NCI-H748 (cell line): ENCODE measurements around the gene GLRA3.
A peak's percentile ranks its signal among the peaks of the same experiment; 100 is the strongest.
"Not testable (repeated sequence)": the region's sequence is repeated elsewhere in the genome, so short reads cannot be mapped to it uniquely, and the experiment has no call there.

Source experiments
- DNase-seq: peaks from one replicate; lab custom pipeline; 2025; ENCODE audit not compliant: unreplicated experiment; lab: John Stamatoyannopoulos, UW

The GLRA3 gene

DNA sequence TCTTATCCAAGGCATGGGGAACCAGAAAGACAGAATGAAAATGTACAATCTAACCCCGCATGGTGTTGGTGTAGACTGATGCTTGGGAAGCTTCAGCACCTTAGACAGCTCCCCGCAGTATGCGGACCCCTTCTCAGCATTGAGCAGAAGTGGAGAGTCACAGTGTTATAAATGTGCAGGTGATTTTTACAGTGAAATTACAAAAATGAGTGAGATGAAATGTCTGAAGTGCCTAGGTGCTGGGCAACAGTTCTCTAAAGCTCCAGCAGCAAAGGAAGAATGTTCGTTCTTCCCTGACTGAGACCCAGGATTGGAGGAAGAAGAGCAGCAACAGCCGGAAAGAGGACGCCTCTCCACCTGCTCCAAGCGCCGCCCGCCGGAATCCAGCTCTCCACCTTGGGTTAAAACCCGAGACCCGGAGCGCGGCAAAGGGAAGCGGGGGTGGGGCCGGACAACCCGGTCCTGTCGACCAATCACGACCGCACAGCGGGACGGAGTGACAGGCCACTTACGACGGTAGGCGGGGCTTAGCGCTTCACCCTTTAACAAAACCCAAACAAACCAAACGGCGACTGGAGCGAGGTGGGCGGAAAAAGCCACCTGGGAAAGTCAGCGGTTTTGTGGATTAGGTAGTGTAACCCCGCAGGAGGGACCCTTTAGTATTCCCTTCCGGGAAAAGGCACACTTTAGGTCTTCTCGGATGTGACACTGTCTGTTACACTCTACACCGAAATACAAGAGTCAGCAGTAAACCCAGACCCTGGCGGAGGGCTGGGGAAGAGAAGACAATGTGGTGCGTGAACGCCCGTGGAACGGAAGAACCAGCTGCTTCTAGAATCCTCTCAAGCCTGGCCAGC, at the start of gene GLRA3:
Gene GLRA3, minus strand, starts transcription at position 403 of the 857 bp plus-strand sequence. CDS start 436 bp downstream, outside the sequence.
- DNase-seq, result peak; percentile 98

GRCh38 chr4:174874898-174875297, 45.9 kb upstream of the GLRA3 start:
- no peak for DNase-seq

DNA sequence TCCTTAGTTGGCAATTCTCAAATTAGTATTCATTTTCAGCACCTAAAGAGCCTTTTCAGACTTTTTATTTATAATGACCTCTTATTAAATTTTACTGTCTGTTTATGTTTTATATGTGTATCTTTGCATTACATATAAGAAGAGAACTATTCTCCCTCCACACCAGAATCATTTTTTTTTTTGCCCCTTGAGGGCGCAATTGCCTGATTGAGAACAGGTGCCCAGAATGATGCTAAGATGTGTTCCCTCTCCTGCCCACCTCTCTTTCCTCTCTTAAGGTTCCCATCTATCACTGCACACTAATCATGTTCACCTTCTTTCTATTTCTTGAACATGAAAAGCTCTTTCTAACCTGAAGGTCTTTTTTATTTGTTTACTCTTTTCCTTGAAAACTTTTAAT, 44.9 kb upstream of the GLRA3 start:
- DNase-seq, result peak; percentile 68

- DNase-seq, result not testable (repeated sequence)
Measured at GRCh38 chr4:174873146-174873545, 44.1 kb upstream of the GLRA3 start.

DNA sequence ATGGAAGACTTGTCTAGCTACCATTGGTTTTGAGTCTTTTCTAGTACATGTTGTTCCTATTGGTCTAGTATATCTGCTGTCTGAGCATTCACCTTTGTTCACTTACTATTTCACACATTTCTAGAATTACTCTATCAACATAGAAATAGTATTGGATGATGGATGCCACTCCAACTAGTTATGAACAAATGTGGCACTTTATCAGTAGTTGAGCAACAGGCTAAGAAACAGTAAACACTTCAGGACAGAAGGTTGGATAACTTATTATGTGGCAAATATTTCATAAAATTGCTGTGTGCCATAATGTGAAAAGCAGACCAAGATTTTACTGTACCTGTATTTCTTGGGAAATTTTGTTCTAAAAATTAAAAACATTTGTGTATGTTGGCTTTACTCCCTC, 42.4 kb upstream of the GLRA3 start:
- DNase-seq, result no peak

DNA sequence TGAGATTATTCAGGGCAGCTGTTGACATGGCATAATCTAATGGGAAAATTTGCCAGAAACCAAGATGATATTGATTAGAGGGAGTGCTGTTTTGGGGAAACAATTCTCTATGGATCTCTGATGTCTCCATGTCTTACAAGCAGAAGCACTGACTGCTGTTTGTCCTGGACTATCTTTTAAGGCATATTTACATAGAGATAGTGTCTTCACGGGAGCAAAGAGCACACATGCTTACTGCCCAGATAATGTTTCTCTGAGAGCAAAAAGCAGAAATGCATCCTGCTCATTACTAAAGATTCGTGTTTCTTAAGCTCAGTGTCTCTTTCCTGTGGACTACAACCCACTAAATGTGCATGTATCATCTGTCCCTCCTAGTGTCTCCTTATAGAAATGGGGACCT, 41.3 kb upstream of the GLRA3 start:
- DNase-seq, result no peak

GRCh38 chr4:174869339-174869738, 40.3 kb upstream of the GLRA3 start:
- no peak for DNase-seq

DNA sequence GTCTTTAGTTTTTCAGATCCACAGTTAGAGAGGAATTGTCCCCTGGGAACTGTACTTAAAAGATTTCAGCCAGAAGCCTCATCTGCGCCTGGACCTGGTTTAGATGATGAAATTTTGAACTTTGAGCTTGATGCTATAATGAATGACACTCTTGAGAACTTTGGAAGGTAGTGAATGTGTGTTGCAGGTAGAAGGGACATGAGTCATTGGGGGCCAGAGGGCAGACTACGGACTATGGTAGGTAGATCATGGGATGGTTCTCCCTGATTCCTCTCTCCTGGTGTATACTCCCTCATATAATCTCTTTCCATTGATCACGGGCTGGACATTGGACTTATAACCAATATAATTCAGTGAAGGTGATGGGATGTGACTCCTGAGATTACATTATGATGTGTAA, 38.9 kb upstream of the GLRA3 start:
- DNase-seq, result no peak

- DNase-seq, result no peak
Measured at GRCh38 chr4:174865418-174865985, 36.5 kb upstream of the GLRA3 start.

DNA sequence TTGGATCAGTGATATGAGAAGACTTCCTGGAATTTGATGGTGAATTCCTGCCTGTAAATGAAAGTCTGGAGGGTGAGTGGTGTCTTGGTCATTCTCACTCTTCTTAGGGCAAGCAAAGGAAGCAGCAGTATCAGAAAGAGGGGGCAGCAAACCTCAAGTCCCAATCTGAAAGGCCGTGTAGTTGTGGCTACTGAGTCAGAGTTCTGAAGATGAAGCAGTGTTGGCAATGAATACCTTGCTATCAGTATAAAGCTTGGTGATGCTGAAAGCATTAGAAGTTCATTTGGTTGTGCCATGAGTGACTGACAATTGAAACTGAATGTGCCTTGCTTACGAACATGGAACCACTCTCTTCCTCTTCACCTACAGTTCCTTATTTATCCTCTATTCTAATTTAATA, 35.0 kb upstream of the GLRA3 start:
- no peak for DNase-seq

DNA sequence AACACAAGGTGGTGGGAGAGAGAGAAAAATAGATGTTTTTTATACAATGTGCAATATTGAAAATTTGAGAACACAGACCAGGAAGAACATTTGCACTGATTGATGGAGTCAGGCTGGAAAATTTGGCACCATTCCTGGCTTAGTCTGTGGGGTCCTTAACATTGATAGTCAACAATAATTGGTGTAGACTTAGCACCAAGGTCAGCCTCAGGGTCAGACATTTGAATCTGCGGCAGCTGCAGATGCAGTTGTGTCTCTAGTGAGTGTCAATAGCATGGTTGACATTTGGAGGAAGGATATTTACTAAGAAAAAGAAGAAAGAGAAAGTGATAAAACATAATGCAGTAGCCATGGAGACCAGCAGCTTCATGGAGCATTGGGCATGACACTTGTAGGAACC, 31.5 kb upstream of the GLRA3 start:
- DNase-seq, result peak; percentile 92

DNA sequence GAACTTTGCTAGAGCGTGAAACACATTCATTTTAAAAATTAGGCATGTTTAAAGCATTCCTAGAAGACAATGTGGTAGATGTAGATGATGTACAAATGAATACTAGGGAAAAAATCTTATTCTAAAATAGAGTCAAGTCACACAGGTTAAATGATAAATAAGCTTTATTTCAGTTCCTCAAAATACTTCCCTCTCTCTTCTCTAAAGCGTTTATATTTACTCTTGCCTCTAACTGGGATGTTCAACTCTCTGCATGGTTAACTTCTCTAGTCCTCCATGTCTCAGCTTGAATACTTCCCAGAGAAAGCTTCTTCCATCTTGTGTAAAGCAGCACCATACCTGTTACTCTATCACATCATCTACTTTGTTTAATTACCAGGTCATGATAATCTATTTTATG, 30.9 kb upstream of the GLRA3 start:
- DNase-seq, result no peak

DNA sequence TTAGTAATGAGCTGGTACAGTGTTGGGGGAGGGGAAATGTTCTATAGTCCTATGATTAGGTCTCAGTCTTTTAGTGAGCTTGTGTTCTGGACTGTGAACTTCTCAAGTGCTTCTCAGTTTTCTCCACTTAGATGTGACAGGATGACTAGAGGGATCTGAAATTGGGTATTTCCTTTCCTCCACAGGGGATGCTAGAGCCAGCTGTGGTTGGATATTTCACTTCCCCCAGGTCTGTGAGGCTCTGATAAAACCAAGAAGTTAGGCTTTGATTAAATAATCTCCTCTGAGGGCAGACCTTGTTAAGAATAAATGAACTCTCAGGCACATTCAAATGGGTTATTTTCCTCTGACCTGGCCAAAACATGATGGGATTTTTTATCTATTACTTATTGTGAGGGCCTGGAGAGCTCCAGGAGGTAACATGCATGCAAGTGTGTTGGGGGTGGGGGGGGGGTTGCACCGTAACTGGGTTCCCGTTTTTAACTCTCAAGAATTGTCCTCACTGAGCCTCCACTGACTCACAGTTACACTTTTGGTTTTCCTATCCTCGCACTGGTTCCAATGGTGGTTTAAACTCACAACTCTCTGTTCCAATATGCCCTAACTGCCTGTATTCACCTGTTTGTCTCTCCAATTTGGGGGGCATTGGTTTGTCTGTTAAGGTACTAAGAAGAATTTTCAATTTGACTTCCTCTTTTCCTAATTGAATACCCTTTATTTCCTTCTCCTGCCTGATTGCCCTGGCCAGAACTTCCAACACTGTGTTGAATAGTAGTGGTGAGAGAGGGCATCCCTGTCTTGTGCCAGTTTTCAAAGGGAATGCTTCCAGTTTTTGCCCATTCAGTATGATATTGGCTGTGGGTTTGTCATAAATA, 28.1 kb upstream of the GLRA3 start:
- peak; percentile 18 for DNase-seq

- DNase-seq, result no peak
Measured at GRCh38 chr4:174855050-174855449, 26.0 kb upstream of the GLRA3 start.

DNA sequence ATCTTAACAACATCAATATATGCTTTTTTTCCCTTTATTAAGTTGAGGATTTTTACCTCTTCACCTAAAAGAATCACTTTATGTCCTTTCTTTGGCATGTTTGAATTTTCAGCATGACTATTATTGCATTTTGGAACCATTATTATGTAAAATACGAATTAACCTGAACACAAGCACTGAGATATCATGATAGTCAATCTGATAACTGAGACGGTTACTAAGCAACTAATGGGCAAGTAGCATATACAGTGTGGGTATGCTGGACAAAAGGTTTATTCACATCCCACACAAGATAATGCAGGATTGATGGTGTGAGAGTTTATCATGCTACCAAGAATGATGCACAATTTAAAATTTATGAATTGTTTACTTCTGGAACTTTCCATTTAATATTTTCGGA, 24.6 kb upstream of the GLRA3 start:
- peak; percentile 54 for DNase-seq

DNA sequence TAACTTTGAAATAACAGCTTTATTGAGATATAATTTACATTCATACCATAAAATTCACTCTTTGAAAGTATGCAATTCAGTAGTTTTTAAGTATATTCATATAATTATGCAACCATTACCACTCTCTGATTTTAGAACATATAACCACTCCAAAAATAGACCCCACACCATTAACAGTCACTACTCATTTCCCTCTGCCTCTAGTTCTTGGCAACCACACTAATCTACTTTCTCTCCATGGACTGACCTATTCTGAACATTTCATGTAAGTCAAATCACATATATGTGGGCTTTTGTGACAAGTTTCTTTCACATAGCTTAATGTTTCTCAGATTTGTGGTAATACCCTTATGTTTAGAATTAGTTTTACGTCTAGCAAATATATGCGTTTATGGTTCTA, 19.5 kb upstream of the GLRA3 start:
- DNase-seq, result no peak

DNA sequence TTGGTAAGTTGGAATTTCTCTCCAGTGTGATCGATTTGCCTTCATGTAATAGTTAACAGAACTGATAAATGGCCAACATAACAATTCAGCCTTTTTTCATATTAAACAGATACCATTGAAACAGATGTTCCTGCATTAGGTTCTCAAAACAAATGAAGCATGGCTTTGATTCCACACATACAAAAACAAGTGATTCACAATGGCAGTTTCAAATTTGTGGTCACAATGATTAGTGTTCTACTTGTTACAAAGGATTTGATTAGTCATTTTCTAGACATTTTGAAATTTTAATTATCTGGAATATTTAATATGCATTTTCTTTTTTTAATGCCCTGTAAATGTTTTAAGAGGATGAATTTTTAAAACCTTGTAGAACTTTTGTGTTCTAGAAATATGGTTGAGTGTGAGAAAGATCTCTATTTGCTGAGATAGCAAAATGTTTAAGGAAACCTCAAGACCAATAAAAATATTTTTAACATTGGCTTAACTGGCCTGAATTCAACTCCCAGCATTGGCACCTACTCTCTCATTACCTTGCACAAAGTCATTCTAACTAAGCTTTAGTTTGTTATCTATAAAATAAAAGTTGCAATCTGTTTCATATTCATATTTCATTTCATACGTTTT, 18.9 kb upstream of the GLRA3 start:
- DNase-seq, result no peak

DNA sequence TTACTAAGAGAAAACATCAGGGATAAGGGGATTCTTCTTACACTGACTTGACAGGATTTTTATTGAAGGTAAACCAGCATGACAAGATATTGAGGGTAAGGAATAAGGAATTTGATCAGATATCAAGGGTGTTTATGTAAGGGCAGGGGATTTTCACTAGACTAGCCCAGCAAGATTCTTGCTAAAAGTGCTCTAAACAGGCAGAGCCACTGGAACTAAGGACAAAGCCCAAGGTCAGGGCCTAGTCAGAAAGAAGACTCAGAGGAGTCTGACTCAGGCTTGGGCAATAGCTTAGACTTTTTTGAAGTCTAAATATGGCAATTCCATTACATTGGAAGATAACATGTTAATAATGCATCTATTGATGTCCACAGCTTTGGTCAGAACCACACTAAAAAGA, 6.5 kb upstream of the GLRA3 start:
- no peak for DNase-seq

DNA sequence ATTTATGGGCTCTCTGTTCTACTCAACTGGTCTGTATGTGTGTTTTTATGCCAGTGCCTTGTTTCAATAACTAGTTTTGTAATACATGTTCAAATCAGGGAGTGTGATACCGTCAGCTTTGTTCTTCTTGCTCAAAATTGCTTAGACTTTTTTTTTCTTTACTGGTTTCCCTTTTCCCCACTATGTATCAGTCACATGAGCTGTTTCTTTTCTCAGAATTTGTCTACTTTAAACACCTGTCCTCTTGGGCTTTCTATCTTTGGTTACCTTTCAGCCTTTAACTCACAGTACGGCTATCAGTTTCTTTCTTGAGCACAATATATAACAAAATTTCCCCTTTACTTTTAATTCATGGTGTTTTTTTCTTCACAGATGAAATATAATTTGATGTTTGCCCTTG, 5.4 kb upstream of the GLRA3 start:
- DNase-seq, result no peak

DNA sequence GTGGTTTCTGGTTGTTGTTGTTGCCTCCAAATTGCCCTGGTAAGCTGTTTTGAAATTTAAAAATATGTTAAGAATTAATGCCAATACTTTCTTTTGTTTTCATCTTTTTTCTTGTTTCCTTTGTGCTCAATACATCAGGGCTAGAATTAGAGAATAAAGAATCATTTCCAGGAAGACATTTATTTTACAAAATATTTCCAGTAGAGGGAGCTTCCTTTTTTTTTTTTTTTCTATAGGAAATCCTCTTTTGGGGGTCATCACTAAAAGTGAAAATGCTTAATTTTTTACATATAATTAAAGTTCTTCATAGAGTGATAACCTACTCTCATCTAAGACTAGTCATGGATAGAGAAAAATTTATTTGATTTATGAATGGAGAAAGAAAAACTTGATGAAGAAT, 2.4 kb downstream of the GLRA3 start:
- DNase-seq, result peak; percentile 4

- DNase-seq, result no peak
Measured at GRCh38 chr4:174815282-174815681, 13.8 kb downstream of the GLRA3 start.
